ENCODE results near the gene IGSF1.

DNA sequence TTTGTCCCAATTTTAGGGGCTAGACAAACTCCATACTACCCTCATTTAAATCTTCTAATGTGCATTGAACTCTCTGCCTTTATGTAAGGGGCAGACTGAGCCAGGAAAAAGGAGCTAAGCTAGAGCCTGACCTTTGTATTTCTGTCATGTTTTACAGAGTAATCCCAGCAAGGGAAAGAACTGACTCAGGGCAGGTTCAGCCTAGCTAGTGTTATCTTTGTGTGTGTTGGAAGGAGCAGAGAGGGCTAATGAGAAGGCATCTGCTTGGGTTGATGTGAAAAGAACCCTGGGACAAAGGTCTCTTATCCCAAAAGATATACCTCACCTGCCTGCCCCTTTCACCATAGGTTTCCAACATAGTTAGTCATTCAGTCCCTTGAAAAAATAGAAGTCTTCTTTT is 31.7 kb downstream of the IGSF1 start:
- TF ChIP-seq CTCF (IDR thresholded peaks at IDR 0.05) (no peak), POLR2A (IDR thresholded peaks at IDR 0.05) (no peak), POLR2AphosphoS5 (IDR thresholded peaks at IDR 0.05) (no peak), EP300 (IDR thresholded peaks at IDR 0.05) (no peak)

Data from sigmoid colon (tissue), 4 donors.